ENCODE data around the gene AUH. TPM values are rescaled to one million over a fixed set of nuclear protein-coding genes. Genes with fewer than 3 reads are reported as not detected.

The AUH gene
- total RNA-seq, 4 donors from 2014 or later = 17.1 to 28.2 (median 20.8) TPM

DNA sequence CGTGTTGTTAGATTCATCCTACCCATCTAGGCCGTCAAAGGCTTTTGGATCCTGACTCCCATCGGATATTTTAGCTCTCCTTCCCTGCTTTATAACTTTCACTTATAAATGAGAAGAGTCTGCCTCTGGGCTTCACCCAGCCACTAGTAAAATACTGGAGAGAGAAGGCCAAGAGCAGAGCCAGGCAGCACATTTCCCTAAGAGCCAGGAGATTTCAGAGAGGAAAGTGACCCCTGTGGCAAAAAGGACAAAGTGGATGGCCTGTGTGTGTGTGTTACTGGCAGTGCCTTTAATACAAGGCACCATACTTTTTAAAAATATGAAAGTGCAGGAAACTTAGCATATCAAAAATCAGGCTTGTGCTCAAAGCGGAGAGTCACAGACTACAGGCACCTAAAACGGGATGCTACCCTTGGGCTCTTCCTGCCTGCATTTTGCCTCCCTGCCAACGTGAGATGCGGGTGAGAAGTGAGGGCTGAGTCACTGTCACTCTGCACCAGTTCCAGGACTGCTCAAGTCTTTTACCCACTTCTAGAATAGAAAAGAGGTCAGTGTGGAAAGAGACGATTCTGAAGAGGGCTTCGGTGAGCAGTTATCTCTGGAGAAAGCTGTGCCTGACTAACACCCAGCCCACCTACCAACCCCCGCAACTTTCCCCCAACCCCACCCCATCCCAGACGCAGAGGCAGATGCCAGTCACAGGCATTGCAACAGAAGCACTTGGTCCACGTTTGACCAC, 46.0 kb upstream of the AUH start:
- in situ Hi-C loops (cut with MboI; ENCODE audit: low sequenced_read_pairs in 4 of 4) = loop anchor here in 1 of 4 donors (25.0 kb wide), 1 partner anchor 195 kb away; no protein-coding TSS in a partner anchor
- peak overlapping the region; percentile 17 to 66 (median 28) for H3K27ac ChIP-seq
- no peak overlapping the region for H3K4me3 ChIP-seq
- H3K27me3 ChIP-seq = no peaks in the 10 kb centered on the region
- DNase-seq (peak in 1 of 2 donors; percentile 58), ATAC-seq (peak; percentile 76 to 77)
- TF ChIP-seq, protein P1, sequence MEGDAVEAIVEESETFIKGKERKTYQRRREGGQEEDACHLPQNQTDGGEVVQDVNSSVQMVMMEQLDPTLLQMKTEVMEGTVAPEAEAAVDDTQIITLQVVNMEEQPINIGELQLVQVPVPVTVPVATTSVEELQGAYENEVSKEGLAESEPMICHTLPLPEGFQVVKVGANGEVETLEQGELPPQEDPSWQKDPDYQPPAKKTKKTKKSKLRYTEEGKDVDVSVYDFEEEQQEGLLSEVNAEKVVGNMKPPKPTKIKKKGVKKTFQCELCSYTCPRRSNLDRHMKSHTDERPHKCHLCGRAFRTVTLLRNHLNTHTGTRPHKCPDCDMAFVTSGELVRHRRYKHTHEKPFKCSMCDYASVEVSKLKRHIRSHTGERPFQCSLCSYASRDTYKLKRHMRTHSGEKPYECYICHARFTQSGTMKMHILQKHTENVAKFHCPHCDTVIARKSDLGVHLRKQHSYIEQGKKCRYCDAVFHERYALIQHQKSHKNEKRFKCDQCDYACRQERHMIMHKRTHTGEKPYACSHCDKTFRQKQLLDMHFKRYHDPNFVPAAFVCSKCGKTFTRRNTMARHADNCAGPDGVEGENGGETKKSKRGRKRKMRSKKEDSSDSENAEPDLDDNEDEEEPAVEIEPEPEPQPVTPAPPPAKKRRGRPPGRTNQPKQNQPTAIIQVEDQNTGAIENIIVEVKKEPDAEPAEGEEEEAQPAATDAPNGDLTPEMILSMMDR (IDR thresholded peaks at IDR 0.05 in 4 of 5, conservative IDR thresholded peaks at IDR 0.05 in 1 of 5) = no peak
- no peak for TF ChIP-seq POLR2A (IDR thresholded peaks at IDR 0.05)
- intact Hi-C loops (cut with DNase I; ENCODE audit: low total_unique reads) = no loop called here
- H3K36me3 ChIP-seq = peaks cover 3 to 28% of the 10 kb centered on the region in 2 donors
- H3K4me1 ChIP-seq = peaks cover 5 to 6% of the 10 kb centered on the region in 2 donors
- no peaks in the 10 kb centered on the region for H3K9me3 ChIP-seq

DNA sequence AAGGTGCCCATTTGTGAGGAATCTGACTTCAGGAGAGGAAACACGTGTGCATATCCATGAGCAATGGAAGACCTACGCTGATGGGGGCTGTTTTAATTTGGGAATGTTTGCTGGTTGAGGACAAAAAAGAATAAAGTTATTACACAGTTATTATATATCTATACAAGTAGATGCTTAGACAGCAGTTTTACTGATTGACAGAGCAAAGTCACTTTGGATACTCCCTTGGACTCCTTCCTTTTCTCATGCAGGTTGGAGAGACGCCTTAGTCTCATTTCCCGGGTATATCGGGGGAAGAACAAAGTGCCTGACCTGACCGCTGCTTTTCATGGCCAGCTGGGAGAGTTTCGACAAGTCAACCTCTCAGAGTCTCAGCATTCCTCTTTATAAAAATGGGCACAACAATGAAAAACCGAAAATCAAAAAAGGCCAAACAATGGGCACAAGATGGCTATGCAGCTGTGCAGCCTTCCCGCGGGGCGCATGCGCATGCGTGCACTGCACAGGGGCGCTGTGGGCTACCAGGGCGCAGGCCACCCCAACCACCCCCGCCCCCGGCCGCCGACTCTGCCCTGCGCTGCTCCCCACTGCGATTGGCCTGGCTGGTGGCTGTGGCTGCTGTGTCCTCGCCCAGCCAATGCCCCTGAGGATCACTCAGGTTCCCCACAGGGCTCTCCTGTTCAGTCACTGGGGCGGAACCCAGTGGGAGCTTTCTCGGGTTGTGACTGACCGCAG, 43.8 kb upstream of the AUH start:
- no peaks in the 10 kb centered on the region for H3K9me3 ChIP-seq
- no peak overlapping the region for H3K4me3 ChIP-seq
- in situ Hi-C loops (cut with MboI; ENCODE audit: low sequenced_read_pairs in 4 of 4) = loop anchor here in 1 of 4 donors (25.0 kb wide), 1 partner anchor 193 kb away; no protein-coding TSS in a partner anchor
- ATAC-seq (no peak), DNase-seq (no peak)
- TF ChIP-seq, protein P1 (IDR thresholded peaks at IDR 0.05 in 4 of 5, conservative IDR thresholded peaks at IDR 0.05 in 1 of 5) = no peak
- no peak for TF ChIP-seq POLR2A (IDR thresholded peaks at IDR 0.05)
- H3K27ac ChIP-seq = no peak overlapping the region
- intact Hi-C loops (cut with DNase I; ENCODE audit: low total_unique reads) = no loop called here
- H3K27me3 ChIP-seq = no peaks in the 10 kb centered on the region
- H3K4me1 ChIP-seq = peaks cover 5 to 6% of the 10 kb centered on the region in 2 donors
- peaks cover 3 to 28% of the 10 kb centered on the region in 2 donors for H3K36me3 ChIP-seq

DNA sequence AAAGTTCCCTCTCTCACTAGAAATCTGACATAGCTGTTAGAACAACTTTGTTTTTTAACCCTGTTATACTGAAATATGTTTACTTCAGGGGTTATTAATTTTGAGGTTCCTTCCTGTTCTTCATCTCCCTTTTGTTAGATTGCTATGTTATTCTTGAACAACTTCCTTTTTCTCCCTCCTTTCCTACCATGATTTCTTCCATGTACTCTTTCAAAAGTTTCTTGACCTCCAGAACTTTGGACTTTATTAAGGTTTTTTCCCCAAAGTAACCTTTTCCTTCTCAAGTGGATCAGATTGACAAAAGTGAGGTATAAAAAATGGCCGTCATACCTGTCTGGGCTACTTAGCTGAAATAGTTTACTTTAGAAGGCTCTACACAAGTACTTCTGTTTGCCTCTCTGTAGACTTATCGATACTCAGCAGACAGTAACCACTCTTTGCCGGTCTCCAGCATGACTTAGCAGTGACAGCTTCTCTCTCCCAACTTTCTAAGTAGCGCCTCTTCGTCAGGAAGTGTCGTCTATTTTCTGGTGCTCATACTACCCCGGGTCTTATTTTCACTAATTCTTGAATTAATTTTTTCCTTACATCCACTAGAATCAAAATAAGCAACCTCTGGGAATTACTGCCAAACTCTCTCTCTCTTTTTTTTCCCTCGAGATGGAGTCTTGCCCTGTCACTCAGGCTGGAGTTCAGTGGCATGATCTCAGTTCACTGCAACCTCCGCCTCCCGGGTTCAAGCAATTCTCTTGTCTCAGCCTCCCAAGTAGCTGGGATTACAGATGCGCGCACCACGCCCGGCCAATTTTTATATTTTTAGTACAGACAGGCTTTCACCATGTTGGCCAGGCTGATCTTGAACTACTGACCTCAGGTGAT, 42.2 kb upstream of the AUH start:
- no peak for ATAC-seq
- Histone ChIP-seq H3K27ac (no peak overlapping the region), H3K36me3 (peaks cover 0 to 13% of the 10 kb centered on the region in 2 donors), H3K27me3 (no peaks in the 10 kb centered on the region), H3K4me1 (peaks cover 5% of the 10 kb centered on the region in 2 donors), H3K4me3 (no peak overlapping the region), H3K9me3 (no peaks in the 10 kb centered on the region)
- DNase-seq = no peak
- in situ Hi-C loops (cut with MboI; ENCODE audit: low sequenced_read_pairs in 4 of 4) = loop anchor here in 1 of 4 donors (25.0 kb wide), 1 partner anchor 192 kb away; no protein-coding TSS in a partner anchor
- intact Hi-C loops (cut with DNase I; ENCODE audit: low total_unique reads) = no loop called here
- TF ChIP-seq, protein P1 (IDR thresholded peaks at IDR 0.05 in 4 of 5, conservative IDR thresholded peaks at IDR 0.05 in 1 of 5) = no peak
- TF ChIP-seq POLR2A (IDR thresholded peaks at IDR 0.05) = no peak

DNA sequence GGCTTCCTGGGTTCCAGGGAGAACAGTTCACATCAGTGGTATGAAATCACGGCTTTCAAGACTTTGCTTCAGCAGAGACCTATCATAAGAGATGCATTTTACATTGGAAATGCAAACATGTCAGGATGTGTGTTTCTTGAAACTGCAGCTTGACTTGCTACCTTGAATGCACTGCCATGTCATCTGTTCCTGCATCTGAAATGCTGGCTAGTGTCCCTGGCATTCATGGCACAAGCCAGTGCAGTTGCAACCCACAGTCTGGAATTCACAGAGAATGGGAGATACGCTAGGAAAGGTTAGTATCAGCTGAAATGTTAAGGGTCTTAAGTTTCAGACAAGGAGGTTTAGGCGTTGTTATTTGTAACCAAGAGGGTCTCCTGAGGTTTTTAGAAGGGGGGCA, 37.2 kb upstream of the AUH start:
- Histone ChIP-seq H3K27me3 (no peaks in the 10 kb centered on the region), H3K4me1 (no peaks in the 10 kb centered on the region), H3K9me3 (no peaks in the 10 kb centered on the region), H3K36me3 (no peaks in the 10 kb centered on the region), H3K4me3 (no peak overlapping the region), H3K27ac (no peak overlapping the region)
- intact Hi-C loops (cut with DNase I; ENCODE audit: low total_unique reads) (no loop called here), in situ Hi-C loops (cut with MboI; ENCODE audit: low sequenced_read_pairs in 4 of 4) (no loop called here)
- TF ChIP-seq, protein P1 (IDR thresholded peaks at IDR 0.05 in 4 of 5, conservative IDR thresholded peaks at IDR 0.05 in 1 of 5) = no peak
- TF ChIP-seq POLR2A (IDR thresholded peaks at IDR 0.05) = no peak
- ATAC-seq = no peak
- DNase-seq = no peak
